MCF 10A (cell line): ENCODE results near the gene BATF. TPM values are rescaled to one million over a fixed set of nuclear protein-coding genes. Genes with fewer than 3 reads are reported as not detected.

Experiments
- BruUV-seq: library from RNA; stranded (reverse); fragments of 400-500 nt; replicated peaks from 2 replicates; lab custom pipeline; 2021; lab: Mats Ljungman, UMichigan
- CTCF ChIA-PET: fragments of 300-600 bp; sonication (Branson Sonifier 250); formaldehyde crosslinking; extraction: SDS; loops from one replicate; lab custom pipeline; 2021; ENCODE audit warnings: antibody characterized with exemption, inconsistent platforms; lab: Yijun Ruan, JAX
- POLR2A ChIA-PET: fragments of 300-600, 350-650 bp; sonication (Branson Sonifier 250); formaldehyde crosslinking; extraction: SDS; loops from one replicate; lab custom pipeline; 2020; ENCODE audit warnings: antibody characterized with exemption, inconsistent platforms; lab: Yijun Ruan, JAX
- DNase-seq: peaks from one replicate; pipeline ENCODE4 v3.0.0-alpha.2; 2018; ENCODE audit not compliant: unreplicated experiment
- H3K27ac Mint-ChIP-seq: one replicate; pipeline ENCODE4 v1.8.0; 2022; ENCODE audit warnings: mild to moderate bottlenecking, low read depth, mixed read lengths; ENCODE audit not compliant: unreplicated experiment
- H3K27me3 Mint-ChIP-seq: one replicate; pipeline ENCODE4 v1.8.0; 2022; ENCODE audit warnings: mixed read lengths; ENCODE audit not compliant: insufficient read depth, unreplicated experiment
- H3K36me3 Mint-ChIP-seq: one replicate; pipeline ENCODE4 v1.8.0; 2022; ENCODE audit warnings: mild to moderate bottlenecking, moderate library complexity, mixed read lengths; ENCODE audit not compliant: insufficient read depth, unreplicated experiment
- H3K4me1 Mint-ChIP-seq: one replicate; pipeline ENCODE4 v1.8.0; 2022; ENCODE audit warnings: mixed read lengths; ENCODE audit not compliant: insufficient read depth, unreplicated experiment
- H3K4me3 Mint-ChIP-seq: one replicate; pipeline ENCODE4 v1.8.0; 2022; ENCODE audit warnings: mild to moderate bottlenecking, moderate library complexity, mixed read lengths; ENCODE audit not compliant: unreplicated experiment
- H3K9me3 Mint-ChIP-seq: one replicate; pipeline ENCODE4 v1.8.0; 2022; ENCODE audit warnings: mixed read lengths; ENCODE audit not compliant: unreplicated experiment
- intact Hi-C: fragments of 100-400 bp; cut with micrococcal nuclease; formaldehyde crosslinking; loops from 2 replicates; pipeline ENCODE4 v1.14.1; 2022
- total RNA-seq: library from RNA; stranded (reverse); gene quantifications from 2 replicates; pipeline ENCODE4 v1.2.3, GENCODE V29; 2022
- TF ChIP-seq, protein P1 (sequence below): fragments of 200-600 bp; IDR thresholded peaks from one replicate; pipeline ENCODE4 v1.8.0; 2022; ENCODE audit warnings: antibody characterized with exemption, mild to moderate bottlenecking; ENCODE audit not compliant: unreplicated experiment

Gene BATF
- total RNA-seq, 1 experiment from 2014 or later: not detected

GRCh38 chr14:75591987-75592575 is 69.8 kb downstream of the BATF start:
- H3K4me1 Mint-ChIP-seq: no peaks in the 10 kb centered on the region
- H3K4me3 Mint-ChIP-seq: no peak overlapping the region
- no TSS peak for BruUV-seq
- H3K36me3 Mint-ChIP-seq: no peaks in the 10 kb centered on the region
- no peaks in the 10 kb centered on the region for H3K27me3 Mint-ChIP-seq
- intact Hi-C loops: no loop called here
- no peak overlapping the region for H3K27ac Mint-ChIP-seq
- TF ChIP-seq, protein P1, sequence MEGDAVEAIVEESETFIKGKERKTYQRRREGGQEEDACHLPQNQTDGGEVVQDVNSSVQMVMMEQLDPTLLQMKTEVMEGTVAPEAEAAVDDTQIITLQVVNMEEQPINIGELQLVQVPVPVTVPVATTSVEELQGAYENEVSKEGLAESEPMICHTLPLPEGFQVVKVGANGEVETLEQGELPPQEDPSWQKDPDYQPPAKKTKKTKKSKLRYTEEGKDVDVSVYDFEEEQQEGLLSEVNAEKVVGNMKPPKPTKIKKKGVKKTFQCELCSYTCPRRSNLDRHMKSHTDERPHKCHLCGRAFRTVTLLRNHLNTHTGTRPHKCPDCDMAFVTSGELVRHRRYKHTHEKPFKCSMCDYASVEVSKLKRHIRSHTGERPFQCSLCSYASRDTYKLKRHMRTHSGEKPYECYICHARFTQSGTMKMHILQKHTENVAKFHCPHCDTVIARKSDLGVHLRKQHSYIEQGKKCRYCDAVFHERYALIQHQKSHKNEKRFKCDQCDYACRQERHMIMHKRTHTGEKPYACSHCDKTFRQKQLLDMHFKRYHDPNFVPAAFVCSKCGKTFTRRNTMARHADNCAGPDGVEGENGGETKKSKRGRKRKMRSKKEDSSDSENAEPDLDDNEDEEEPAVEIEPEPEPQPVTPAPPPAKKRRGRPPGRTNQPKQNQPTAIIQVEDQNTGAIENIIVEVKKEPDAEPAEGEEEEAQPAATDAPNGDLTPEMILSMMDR: no peak
- DNase-seq: no peak
- ChIA-PET POLR2A (no interaction called here), CTCF (interaction anchor here (0.6 to 2.6 kb wide), 2 partner anchors 15 to 21 kb away, joined by 4 to 12 read pairs; no protein-coding TSS in a partner anchor)
- no peaks in the 10 kb centered on the region for H3K9me3 Mint-ChIP-seq

DNA sequence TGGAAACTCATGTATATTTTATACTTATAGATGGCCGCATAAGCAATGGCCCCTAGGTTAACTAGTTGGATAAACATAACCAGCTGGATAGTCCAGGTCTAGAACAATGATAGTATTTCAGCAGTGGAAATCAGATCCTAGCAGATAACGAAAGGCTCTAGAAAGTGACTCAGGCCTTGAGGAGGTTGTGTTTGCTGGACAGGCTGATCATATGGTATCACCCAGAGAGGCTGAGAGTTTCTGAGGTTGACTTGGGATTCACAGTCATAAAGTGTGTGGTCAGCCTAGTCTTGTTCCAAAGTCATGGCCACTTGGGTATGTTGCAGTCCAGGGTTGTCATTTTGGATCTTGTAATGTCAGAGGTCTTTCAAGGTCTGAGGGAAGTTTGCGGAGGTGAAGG is 73.0 kb downstream of the BATF start:
- Mint-ChIP-seq H3K27ac (no peak overlapping the region), H3K36me3 (no peaks in the 10 kb centered on the region), H3K27me3 (no peaks in the 10 kb centered on the region), H3K4me1 (peaks cover 3% of the 10 kb centered on the region), H3K4me3 (no peak overlapping the region), H3K9me3 (no peaks in the 10 kb centered on the region)
- no TSS peak for BruUV-seq
- ChIA-PET POLR2A (interaction anchor here (0.6 kb wide), 1 partner anchor 317 kb away, joined by 3 read pairs; the partner anchor contains the start of gene FOS), CTCF (no interaction called here)
- TF ChIP-seq, protein P1: no peak
- DNase-seq: no peak
- intact Hi-C loops: no loop called here

Other genes with a start within 250 kb of the BATF start
- gene FOS, start 243.6 kb upstream of the BATF start, total RNA-seq: 73.1 and 139 TPM in 2 replicates
- gene JDP2, start 94.4 kb upstream of the BATF start, total RNA-seq: 38.9 and 45.3 TPM in 2 replicates
- gene FLVCR2, start 56.2 kb downstream of the BATF start, total RNA-seq: 3.2 and 4.2 TPM in 2 replicates
- gene ERG28, start 138.4 kb downstream of the BATF start, total RNA-seq: 10.4 and 11.1 TPM in 2 replicates
- gene TTLL5, start 138.8 kb downstream of the BATF start, total RNA-seq: 29.0 and 31.7 TPM in 2 replicates